ENCODE measurements around the gene CASTOR1.
A peak's percentile ranks its signal among the peaks of the same experiment; 100 is the strongest.

CASTOR1 gene

GRCh38 chr22:30262917-30263741 lies 26.2 kb downstream of the CASTOR1 start:
- peak; percentile 21 to 75 for DNase-seq

DNA sequence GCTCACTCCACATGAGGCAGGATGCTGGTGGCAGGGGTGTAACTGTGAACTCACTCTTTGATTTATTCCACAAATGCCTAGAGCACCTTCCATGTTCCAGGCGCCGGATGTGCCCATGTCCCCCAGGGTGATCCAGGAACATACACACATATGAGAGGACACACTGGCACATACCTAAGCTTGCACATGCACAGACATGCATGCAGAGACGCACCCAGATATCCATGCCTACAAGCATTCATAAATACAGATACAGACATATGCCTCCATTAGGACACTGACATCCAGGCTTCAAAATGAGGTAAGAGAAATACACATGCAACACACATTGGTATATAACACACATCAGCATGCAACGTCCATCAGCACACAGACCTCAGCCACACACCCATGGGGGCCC lies 27.2 kb downstream of the CASTOR1 start:
- no peak for DNase-seq

DNA sequence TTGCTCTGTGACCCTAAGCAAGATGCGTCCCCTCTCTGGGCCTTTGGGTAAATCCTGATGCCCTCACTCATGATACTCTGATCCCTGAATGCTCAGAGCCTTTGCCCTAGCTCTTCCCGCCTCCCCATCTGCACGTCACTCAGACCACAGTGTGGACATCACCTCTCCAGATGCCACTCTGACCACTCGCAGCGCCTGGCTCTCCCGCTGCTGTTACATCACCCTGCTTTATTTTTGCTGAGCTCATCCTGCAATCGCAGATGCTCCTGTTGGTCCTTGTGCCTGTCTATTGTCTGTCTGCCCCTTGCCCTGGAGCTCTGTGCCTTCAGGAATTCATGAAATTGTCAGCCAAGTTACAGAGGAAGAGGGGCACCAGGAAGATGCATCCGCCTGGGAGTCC lies 28.2 kb downstream of the CASTOR1 start:
- no peak for DNase-seq

DNA sequence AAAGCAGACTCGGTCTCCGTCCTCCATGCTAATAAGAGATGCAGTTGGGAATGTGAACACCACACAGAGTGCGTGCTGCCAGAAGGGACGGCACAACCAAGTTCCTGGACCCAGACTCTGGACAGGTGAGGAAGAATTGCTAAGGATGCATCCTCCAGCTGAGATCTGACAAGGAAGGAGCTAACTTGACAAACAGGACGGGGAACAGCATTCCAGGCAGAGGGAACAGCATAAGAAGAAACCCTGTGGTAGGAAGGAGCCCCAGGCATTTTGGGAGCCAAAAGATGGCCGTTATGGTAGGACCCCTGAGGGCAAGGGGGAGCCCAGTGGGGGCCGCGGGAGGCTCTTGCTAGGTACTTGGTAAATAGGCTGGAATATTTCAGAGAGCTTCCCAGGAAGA lies 28.6 kb downstream of the CASTOR1 start:
- no peak for DNase-seq

GRCh38 chr22:30260276-30260675 lies 29.0 kb downstream of the CASTOR1 start:
- DNase-seq: no peak

DNA sequence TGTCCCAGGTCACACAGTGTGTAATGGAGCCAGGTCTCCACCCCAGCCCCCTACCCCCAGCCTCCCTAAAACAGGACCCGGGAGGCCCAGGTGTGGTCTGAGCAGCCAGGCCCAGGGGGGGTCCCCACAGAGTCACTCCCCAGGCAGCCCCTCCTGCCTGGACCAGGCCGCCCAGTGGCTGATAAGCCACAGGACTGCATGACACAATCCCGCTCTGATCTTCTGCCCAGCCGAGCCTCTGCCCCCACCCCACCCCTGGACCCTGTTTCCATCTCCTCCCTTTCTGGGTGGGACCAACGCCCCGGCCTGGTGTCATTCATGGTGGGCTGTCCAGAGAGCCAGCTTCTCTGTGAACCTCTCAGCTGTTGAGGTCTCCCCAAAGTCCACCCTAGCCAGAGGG lies 35.0 kb downstream of the CASTOR1 start:
- DNase-seq: no peak

DNA sequence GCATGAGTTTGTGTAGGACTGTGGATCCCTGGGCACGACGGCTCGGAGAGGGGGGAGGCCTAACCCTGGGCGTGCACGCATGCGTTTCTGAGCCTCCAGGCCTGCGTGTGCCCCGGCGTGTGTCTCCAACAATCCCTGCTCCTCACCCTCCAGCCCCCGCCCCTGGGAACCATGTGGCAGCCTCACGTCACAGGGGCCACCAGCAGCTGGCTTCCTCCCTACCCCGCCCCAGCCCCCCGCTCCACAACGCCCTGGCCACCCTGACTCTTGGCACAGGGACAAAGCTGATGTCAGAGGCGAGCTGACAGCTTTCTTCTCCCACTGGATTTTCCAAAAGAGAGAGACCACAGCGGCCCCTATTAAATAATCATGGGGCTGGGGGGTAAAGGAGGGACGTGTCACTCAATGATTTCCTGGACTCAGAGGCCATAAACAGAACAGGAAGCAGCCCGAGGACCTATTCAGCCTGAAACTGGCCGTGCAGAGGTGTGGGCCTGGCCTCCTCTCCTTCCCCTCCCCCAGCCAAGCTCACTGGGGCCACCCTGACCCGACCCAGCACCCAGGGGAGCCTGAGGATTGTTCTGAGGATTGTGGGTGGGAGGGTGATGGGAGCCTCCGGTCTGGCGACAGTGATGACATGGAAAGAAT lies 36.0 kb downstream of the CASTOR1 start:
- peak; percentile 64 to 83 for DNase-seq

- DNase-seq: no peak
These were observed 36.7 kb downstream of the CASTOR1 start for GRCh38 chr22:30252411-30253204.

DNA sequence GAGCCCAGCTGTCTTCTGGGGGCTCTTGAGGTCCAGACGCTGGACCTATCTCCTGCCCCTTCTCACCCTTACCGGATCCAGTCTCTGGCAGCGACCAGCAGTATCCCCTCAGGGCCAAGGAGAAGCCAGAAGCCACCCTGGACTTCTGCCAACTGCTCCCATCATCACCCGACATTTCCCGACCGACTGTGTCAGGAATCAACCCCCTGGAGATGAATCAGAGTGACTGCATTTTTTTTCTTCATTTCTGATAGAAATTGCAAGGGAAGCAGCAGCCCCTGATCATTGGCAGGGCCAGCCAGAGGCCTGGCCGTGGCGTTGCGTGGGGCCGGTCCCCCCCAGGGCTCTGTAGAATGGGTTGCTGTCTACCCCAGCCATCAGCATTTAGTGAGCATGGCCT lies 37.6 kb downstream of the CASTOR1 start:
- DNase-seq: no peak

DNA sequence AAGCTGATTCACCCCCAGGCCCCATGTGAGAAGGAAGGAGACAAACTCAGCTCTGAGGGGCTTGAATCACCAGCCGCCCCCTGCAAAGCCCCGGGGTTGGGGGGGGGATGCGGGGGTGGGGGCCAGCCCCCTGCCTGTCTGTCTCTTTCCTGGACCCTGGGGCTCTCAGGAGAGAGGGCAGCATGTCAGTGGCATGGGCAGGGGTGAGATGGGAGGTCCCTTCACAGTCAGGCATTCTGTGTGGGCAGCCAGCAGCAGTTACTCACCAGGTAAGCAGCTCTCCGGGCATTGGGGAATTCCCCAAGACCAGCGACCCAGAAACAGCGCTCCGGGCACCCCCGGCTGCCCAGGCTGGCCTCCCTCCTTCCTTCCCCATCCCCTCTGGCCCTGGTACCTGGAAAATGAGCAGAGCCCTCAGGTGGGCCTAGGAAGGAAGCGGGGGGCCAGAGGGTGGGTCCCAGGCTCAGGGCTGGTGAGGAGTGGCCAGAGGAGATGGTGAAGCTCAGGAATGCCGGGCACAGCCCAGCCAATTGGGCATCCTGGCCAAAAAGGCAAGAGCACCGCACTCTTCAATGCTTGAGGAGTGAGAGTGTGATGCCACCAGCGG lies 38.5 kb downstream of the CASTOR1 start:
- DNase-seq: no peak

DNA sequence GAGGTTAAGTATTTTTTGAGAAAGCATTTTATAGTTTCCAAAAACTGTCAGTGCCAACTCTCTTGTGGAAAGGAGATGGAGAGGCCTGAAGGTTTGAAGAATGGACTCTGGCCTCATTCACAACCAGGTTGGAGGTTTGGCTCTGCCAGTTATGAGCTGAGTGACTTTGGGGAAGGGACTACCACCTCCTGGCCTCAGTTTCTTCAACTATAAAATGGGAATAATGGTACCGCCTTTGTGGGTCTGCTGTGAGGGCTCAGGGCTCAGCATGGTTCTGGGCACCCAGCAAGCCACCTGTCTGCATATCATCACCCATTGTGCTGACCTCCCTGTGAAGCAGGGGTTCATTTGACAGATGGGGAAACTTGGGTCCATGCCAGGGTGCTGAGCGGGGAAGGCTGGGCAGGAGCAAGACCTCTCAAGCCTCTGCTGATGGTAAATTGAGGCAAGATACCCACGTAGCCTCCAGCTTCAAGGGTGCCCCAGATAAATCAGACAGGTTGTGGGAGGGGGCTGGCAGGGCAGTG lies 39.2 kb downstream of the CASTOR1 start:
- no peak for DNase-seq

DNA sequence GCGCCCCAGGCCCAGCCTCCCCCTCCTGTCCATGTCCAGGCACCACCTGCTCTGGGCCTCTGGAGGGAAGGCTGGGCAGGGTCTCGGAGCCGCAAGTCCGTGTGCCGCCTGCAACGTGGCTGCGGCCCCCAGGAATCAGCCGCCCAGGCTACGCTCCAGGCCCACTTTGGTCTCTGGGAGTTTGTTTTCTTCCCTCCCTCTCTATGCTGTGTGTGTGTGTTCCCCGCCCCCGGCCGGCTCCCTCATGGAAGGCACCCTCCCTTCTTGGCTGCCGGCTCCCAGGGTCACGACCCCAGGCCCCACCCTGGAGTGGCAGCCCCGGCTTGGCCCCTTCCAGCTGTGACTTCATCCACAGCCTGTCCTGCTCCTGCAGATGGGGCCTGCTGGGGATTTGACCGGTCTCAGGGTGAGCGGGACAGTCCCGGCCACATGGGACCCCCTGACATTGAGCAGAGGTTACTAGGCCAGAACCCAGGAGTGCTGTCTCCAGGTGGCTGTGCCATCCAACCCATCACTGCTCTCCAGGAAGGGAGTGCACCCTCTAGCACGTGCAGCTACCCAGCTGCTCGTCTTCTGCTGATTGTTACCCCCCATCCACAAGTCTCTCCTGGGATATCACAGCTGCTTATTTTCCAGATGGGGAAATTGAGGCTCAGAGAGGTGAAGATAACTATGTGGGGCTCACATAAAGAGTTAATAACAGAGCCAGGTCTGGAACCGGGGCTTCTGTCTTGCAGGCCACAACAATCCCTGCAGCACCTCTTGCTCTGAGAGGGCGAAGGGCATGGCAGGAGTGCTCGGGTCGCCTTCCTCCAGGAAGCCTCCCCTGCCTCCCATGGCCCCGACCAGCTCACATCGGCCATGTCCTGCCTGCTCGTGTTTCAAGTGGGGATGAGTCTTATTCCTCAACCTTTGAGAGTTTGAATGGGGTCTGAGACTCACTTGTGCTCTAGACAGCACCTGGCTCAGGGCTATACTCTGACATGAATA lies 40.0 kb downstream of the CASTOR1 start:
- no peak for DNase-seq

GRCh38 chr22:30248484-30248883 lies 40.8 kb downstream of the CASTOR1 start:
- no peak for DNase-seq

DNA sequence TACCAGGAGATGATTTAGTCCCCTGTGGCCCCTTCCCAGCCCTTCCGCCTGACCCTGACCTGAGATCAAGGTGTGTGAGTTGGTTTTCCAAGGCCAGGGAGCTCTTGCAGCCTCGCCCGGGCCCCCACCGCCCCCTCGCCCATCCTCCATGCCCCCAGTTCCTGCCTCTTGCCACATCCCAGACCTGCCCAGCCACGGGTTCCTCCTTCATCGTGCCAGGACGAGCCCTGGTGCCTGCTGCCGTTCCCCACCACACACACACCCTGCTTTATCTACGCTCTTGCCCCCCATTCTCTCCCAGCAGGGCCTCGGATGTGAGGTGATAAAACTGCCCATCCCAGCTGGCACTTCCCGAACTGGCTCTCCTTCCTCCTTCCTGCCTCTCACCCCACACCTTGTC lies 41.3 kb downstream of the CASTOR1 start:
- no peak for DNase-seq

- DNase-seq: no peak
These were observed 41.7 kb downstream of the CASTOR1 start for GRCh38 chr22:30247561-30247960.

DNA sequence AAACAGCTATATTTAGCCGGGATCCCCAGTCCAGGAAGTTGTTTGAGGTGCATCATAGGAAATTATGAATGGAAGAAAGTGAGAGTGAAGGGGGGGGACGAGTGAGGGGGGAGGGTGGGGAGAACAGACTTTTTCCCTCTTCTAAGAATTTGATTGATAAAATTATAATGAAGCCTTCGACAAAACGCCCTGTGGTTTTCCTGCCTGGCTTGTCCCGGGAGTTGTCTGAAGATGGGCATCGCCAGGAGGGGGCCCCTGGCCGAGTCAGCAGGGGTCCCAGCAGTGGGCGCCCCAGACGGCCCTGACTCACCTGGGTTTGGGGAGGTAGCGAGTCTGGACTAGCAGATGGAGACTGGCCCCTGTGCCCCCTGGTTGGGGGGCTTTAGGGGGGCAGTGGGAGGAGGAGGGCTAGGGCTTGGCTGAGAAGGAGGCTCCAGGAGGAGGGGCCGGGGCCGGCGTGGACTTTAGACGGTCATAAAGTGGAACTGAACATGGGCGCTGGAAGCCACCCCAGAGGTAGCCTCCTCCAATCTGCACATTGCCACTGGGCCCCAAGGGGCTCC lies 42.4 kb downstream of the CASTOR1 start:
- DNase-seq: no peak

- peak; percentile 14 to 52 for DNase-seq
These were observed 43.1 kb downstream of the CASTOR1 start, which contains the start of gene LIF for GRCh38 chr22:30245985-30246813. Gene LIF, minus strand, starts transcription at chr22:30246759. Its CDS starts 64 bp downstream, at chr22:30246695.

DNA sequence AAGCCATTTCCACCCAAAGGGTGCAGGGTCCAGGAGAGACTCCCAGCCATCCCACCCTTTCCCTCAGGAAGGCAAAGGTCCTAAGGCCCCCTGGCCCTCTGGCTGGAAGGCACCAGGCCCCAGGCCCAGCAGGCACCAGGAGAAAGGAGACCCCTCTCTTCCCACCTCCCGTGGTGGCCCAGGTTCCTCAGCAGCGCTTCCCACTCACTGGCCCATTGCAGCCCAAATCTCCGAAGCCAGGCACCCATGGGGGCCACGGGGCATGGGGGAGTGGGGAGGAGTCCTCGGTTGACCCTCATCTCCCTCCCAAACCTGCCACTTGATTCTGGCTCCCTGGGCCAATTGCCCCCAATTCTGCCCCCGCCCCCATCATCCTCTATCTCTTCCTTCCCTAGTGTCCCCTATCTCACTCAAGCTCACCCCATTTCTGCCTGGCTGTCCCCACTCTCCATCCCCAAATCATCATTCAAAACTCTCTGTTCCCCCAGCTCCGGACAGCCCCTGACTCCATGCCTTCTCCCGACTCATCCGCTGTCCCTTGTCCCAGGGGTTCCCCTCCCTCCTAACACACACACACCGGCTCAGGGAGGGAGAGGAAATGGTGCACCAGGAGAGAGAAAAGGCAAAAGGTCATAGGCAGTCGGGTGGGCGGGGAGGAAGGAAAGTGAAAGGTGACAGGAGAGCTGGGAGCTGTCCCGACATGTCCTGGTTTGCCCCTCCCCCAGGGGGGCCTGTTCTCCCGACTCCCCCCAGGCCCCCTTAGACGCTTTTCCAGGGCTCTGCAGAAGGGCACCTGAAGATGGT lies 43.9 kb downstream of the CASTOR1 start:
- DNase-seq: no peak

DNA sequence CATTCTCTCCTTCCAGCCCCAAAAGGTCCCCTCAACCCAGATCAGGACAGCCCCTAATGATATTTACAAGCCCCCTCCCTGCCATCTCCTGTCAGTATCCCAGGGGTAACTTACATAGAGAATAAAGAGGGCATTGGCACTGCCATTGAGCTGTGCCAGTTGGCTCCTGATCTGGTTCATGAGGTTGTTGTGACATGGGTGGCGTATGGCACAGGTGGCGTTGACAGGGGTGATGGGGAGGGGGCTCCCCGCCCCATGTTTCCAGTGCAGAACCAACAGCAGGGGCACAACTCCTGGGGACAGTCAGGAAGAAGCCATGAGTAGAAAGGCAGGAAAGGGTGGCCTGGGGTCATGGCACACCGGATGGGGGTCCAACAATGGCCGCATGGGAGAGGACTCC lies 44.7 kb downstream of the CASTOR1 start:
- no peak for DNase-seq
